GM18526 (cell line): ENCODE results near the gene TCF23.

ENCODE experiments used
- POLR2A ChIP-seq: IDR thresholded peaks from 3 replicates; pipeline ENCODE4 v1.6.1; 2011; ENCODE audit not compliant: insufficient read length; ENCODE audit errors: extremely low read depth

The TCF23 gene

DNA sequence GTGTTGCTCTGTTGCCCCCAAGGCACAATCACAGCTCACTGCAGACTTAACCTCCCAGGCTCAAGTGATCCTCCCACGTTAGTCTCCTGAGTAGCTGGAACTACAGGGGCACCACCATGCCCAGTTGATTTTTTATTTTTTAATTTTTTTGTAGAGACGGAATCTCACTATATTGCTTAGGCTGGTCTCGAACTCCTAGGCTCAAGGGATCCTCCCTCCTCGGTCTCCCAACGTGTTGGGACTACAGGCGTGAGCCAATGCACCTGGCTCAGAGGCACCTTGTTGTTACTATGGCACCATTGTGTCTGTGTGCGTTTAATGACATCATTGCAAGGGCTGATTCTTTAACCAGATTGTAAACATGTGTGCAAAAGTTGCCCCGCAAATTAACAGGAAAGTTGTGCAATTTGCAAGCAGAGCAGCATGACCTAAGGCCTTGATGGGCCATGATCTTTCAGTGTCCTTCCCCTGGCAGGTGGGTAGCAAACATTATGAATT, 22.6 kb downstream of the TCF23 start:
- no peak for TF ChIP-seq POLR2A

DNA sequence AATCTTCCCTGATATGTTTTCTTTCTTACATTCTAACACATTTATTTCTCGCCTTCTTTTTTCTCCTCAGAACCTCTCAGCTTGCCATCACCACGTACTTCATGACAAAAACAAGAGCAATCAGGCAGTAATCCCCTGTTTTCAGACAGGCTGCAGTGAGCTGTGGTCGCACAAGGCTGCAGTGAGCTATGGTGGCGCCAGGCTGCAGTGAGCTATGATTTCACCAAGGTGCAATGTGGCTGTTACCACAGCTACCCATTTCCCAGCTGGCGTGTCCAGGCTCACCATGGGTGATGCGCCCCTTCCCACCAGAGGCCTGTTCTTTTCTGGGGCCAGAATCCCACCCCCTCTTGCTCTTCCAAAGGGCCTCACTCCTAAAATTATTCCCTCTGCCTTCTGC, 25.8 kb downstream of the TCF23 start:
- TF ChIP-seq POLR2A = no peak

DNA sequence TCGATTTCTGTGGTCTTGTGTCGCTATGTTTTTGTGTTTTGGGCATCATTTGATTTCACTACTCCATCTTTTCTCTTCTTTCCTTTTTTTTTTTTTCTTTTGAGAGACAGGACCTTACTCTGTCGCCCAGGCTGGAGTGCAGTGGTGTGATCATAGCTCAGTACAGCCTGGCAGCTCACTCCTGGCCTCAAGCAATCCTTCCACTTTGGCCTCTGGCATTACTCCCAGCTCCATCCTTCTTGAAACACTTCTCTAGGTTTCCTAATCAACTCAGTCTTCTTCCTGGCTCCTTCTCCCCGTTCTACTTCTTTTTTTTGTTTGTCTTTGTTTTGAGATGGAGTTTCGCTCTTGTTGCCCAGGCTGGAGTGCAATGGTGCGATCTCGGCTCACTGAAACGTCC, 26.5 kb downstream of the TCF23 start:
- TF ChIP-seq POLR2A = no peak

GRCh38 chr2:27177441-27178351, 28.9 kb downstream of the TCF23 start:
- TF ChIP-seq POLR2A = no peak

DNA sequence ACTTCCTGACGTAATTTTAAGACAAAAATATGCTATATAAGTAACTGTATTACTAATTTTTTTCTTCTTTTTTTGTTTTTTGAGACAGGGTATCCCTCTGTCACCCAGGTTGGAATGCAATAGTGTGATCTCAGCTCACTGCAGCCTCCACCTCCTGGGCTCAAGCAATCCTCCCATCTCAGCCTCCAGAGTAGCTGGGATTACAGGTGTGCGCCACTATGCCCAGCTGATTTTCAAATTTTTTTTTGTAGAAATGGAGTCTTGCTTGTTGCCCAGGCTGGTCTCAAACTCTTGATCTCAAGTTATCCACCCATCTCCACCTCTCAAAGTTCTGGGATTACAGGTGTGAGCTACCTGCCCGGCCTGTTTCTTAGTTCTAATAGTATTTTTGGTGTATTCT, 29.7 kb downstream of the TCF23 start:
- TF ChIP-seq POLR2A = no peak

- no peak for TF ChIP-seq POLR2A
Observed at GRCh38 chr2:27179344-27180000, 30.7 kb downstream of the TCF23 start.

- TF ChIP-seq POLR2A = no peak
Observed at GRCh38 chr2:27182346-27182745, 33.5 kb downstream of the TCF23 start.

DNA sequence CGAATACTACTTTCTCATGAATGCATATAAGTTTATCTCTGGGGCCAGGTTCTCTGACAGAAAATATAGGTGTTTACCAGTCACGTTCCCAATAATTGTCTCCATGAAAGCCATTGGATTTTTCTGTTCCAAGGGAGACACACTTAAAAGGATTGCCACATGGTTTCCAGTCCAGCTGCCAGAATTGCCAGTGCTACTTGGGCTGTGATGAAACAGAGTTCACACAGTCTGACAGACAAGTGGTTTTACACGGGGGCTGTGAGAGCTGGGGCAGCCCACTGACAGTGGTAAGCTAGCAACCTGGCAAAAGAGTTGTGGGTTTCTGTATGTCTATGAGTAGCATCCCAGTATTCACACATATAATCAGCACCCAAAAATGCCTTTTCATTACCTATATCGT, 35.3 kb downstream of the TCF23 start:
- no peak for TF ChIP-seq POLR2A

DNA sequence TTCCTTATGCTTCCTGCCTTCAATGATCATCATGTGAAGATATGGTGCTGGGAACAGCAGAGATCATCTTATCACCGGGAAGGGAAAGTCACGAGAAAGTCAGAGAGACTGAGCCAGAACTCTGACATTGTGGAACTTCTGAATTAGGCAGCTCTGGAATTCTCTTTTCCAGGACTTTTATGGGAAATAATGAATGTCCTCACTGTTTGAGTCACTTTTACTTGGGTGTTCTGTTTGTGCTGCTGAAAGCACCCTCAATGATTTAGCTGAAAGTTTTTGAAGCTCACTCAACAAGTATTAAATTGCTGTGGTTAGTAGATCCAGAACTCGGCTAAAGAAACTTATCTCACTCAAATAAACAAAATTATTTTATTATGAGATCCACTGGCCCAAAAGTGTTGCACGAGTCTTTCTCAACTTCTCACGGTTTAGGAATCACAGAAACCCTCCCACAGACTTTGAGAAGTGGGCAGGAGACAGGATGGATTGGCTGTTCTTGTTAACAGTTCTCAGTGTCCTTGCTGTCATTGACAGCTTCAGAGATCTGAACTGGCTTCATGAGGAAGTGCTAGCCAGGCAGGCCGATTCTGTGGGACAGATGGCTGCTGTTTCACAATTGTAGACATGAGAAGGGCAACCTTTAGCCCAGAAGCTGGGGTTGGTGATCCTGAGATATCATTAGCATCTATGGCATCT, 36.7 kb downstream of the TCF23 start:
- no peak for TF ChIP-seq POLR2A

DNA sequence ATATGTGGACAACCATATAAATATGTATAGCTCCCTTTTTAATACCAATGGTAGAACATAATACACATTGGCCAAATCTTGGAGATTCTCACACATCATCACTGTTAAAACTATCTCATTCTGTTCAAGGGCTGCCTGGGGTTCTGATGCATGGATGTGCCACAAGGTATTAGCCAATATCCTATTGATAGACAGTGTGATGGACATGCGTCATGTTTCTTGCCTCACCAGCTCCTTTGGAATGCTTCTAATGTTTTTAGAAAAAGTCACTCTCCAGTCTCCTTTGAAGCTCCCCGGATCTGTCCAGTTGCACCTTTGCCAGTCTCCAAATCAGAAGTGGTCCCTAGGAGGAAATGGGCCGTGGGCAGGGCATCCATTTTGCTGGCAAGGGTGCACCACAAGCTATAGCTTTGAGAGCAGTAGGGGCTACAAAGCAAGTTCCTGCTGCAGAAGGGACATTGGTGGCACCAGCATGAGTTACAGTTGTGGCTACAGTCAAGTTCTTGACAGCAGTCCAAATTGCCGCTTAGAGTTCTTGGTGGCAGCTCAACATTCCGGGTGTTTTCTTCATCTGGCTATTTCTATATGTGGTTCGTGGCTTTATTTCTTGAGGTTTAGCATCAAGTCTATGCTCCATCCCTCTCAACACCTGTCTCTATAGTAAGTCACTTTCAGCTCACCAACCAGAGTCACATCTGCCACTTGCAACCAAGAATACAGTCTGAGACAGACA, 38.0 kb downstream of the TCF23 start:
- TF ChIP-seq POLR2A = no peak

GRCh38 chr2:27189989-27190388, 41.2 kb downstream of the TCF23 start:
- no peak for TF ChIP-seq POLR2A

- TF ChIP-seq POLR2A = no peak
Observed at GRCh38 chr2:27191070-27191829, 42.4 kb downstream of the TCF23 start.

- no peak for TF ChIP-seq POLR2A
Observed at GRCh38 chr2:27194538-27195354, 45.9 kb downstream of the TCF23 start.
